Endothelial cell of umbilical vein (primary cell): ENCODE data around the gene LSM7. TPM values are rescaled to one million over a fixed set of nuclear protein-coding genes. Genes with fewer than 3 reads are reported as not detected.

ENCODE experiments used
- BruUV-seq: library from RNA; stranded (reverse); fragments of 400-500 nt; replicated peaks from 2 replicates; lab custom pipeline; 2021; lab: Mats Ljungman, UMichigan
- CTCF ChIA-PET: fragments of 300-600, 350-600 bp; sonication (Branson Sonifier 250); formaldehyde crosslinking; loops from one replicate; lab custom pipeline; 2021; ENCODE audit warnings: antibody characterized with exemption, inconsistent platforms; lab: Charles Lee
- POLR2A ChIA-PET: fragments of 300-600, 350-600 bp; sonication (Branson Sonifier 250); formaldehyde crosslinking; loops from one replicate; lab custom pipeline; 2021; ENCODE audit warnings: antibody characterized with exemption, inconsistent platforms; lab: Charles Lee
- DNase-seq: peaks from one replicate; pipeline ENCODE4 v3.0.0-alpha.2; 2011; ENCODE audit warnings: low read depth, low spot score
- FAIRE-seq: peaks from 2 replicates; lab custom pipeline; 2011; peaks lifted over from hg19 to GRCh38; lab: Jason Lieb, UNC
- H2AFZ ChIP-seq: 2 replicates; pipeline ENCODE4 v1.6.0; 2012; ENCODE audit warnings: low read depth, low read length, control low read depth, inconsistent platforms
- H3K27ac ChIP-seq: 2 replicates; pipeline ENCODE4 v1.5.1; 2011; ENCODE audit warnings: low read depth, mild to moderate bottlenecking, control low read depth, low read length, moderate library complexity; ENCODE audit not compliant: insufficient read depth
- H3K27me3 ChIP-seq, 2 experiments: 2 replicates each; pipeline versions ENCODE4 v1.6.0 to v1.6.1; 2011; ENCODE audit warnings: low read length in 2 of 2, mixed read lengths in 1 of 2; ENCODE audit not compliant: control insufficient read depth in 2 of 2, insufficient read depth in 2 of 2
- H3K36me3 ChIP-seq, 2 experiments: 2 replicates in 1 of 2; 3 replicates in 1 of 2; pipeline ENCODE4 v1.5.1; 2011; ENCODE audit warnings: low read length in 2 of 2, mild to moderate bottlenecking in 1 of 2, moderate library complexity in 1 of 2; ENCODE audit not compliant: control insufficient read depth in 2 of 2, insufficient read depth in 2 of 2; ENCODE audit errors: extremely low read depth in 1 of 2
- H3K4me1 ChIP-seq: 3 replicates; pipeline ENCODE4 v1.5.1; 2011; ENCODE audit warnings: mild to moderate bottlenecking, low read length; ENCODE audit not compliant: control insufficient read depth, insufficient read depth; ENCODE audit errors: extremely low read depth
- H3K4me2 ChIP-seq: 2 replicates; pipeline ENCODE4 v1.6.1; 2011; ENCODE audit warnings: low read length, control low read depth, mixed read lengths; ENCODE audit not compliant: insufficient read depth
- H3K4me3 ChIP-seq, 3 experiments: fragments of 200-600 bp in 1 of 3; sonication (generic), shearing (Covaris generic) in 1 of 3; replicated peaks in 1 of 3; 2 replicates each; pipeline ENCODE4 v1.5.1; 2011 to 2016; ENCODE audit warnings: control low read depth in 3 of 3, low read length in 3 of 3, mild to moderate bottlenecking in 2 of 3, inconsistent platforms in 1 of 3, low read depth in 1 of 3, moderate library complexity in 1 of 3; ENCODE audit not compliant: insufficient read depth in 1 of 3
- H3K79me2 ChIP-seq: 2 replicates; pipeline ENCODE4 v1.6.0; 2012; ENCODE audit warnings: low read length, inconsistent platforms; ENCODE audit not compliant: control insufficient read depth, insufficient read depth
- H3K9ac ChIP-seq: replicated peaks from 2 replicates; pipeline ENCODE3; 2011; ENCODE audit warnings: low read length, control low read depth; ENCODE audit not compliant: insufficient read depth; ENCODE audit errors: extremely low read depth
- H3K9me1 ChIP-seq: replicated peaks from 3 replicates; pipeline ENCODE4 v1.6.0; 2011; ENCODE audit warnings: mild to moderate bottlenecking, low read length; ENCODE audit not compliant: control insufficient read depth, insufficient read depth; ENCODE audit errors: extremely low read depth
- H3K9me3 ChIP-seq: replicated peaks from 2 replicates; pipeline ENCODE4 v1.5.1; 2012; ENCODE audit warnings: low read length, inconsistent platforms; ENCODE audit not compliant: control insufficient read depth, insufficient read depth
- H4K20me1 ChIP-seq: replicated peaks from 2 replicates; pipeline ENCODE3; 2011; ENCODE audit warnings: mild to moderate bottlenecking, low read length; ENCODE audit not compliant: control insufficient read depth, insufficient read depth; ENCODE audit errors: extremely low read depth
- EZH2 ChIP-seq: IDR thresholded peaks from 2 replicates; pipeline ENCODE4 v1.6.1; 2012; ENCODE audit warnings: borderline replicate concordance, low read depth, mild to moderate bottlenecking, moderate library complexity, low read length, inconsistent platforms; ENCODE audit not compliant: severe bottlenecking
- FOS ChIP-seq: IDR thresholded peaks from 2 replicates; pipeline ENCODE4 v1.6.1; 2011; ENCODE audit warnings: mild to moderate bottlenecking, low read length, moderate library complexity, borderline replicate concordance; ENCODE audit not compliant: insufficient read depth
- GATA2 ChIP-seq: IDR thresholded peaks from 2 replicates; pipeline ENCODE4 v1.7.0; 2011; ENCODE audit warnings: low read depth, mild to moderate bottlenecking, moderate library complexity, mixed read lengths, low read length; ENCODE audit not compliant: insufficient read length, insufficient read depth
- JUN ChIP-seq: IDR thresholded peaks from 2 replicates; pipeline ENCODE4 v1.6.1; 2011; ENCODE audit warnings: borderline replicate concordance, low read depth; ENCODE audit not compliant: insufficient read length, insufficient read depth
- MAX ChIP-seq: IDR thresholded peaks from 2 replicates; pipeline ENCODE4 v1.6.1; 2011; ENCODE audit not compliant: insufficient read depth, insufficient read length
- MYC ChIP-seq: IDR thresholded peaks from one replicate; pipeline ENCODE4 v1.6.1; 2011; ENCODE audit warnings: mild to moderate bottlenecking, low read depth, low read length
- POLR2A ChIP-seq: IDR thresholded peaks from 2 replicates; pipeline ENCODE4 v1.6.1; 2012; ENCODE audit warnings: low read depth, mild to moderate bottlenecking, control low read depth, low read length
- POLR2AphosphoS5 ChIP-seq: IDR thresholded peaks from 2 replicates; pipeline ENCODE4 v1.6.1; 2012; ENCODE audit warnings: low read depth, mild to moderate bottlenecking, control low read depth, low read length, moderate library complexity; ENCODE audit not compliant: insufficient read depth
- dilution Hi-C: fragments of 300-500 bp; cut with MboI; formaldehyde crosslinking; loops from one replicate; pipeline ENCODE4 v1.15.0; 2019; ENCODE audit warnings: low sequenced_read_pairs; ENCODE audit not compliant: extremely low pct_ligation_motif_present
- intact Hi-C: fragments of 100-400 bp; cut with micrococcal nuclease; formaldehyde crosslinking; loops from one replicate; pipeline ENCODE4 v1.10.0; 2022
- polyA plus RNA-seq, 4 experiments: library from polyadenylated mRNA; depleted of rRNA in 3 of 4; stranded (reverse) in 3 of 4; unstranded in 1 of 4; fragments of >200 nt; gene quantifications; 2 replicates each; pipeline versions ENCODE4 v1.2.1 to v1.2.3, GENCODE V29; 2011 to 2012; ENCODE audit warnings: missing spikeins in 1 of 4
- total RNA-seq: library from RNA; stranded (reverse); gene quantifications from 2 replicates; pipeline ENCODE4 v1.2.3, GENCODE V29; 2021
- TF ChIP-seq, protein P1 (sequence below), 2 donors: IDR thresholded peaks; 1 replicate in 1 of 2; 2 replicates in 1 of 2; pipeline ENCODE4 v1.5.1; 2011; ENCODE audit warnings: low read length in 2 of 2, mild to moderate bottlenecking in 2 of 2, moderate library complexity in 2 of 2, control low read depth in 1 of 2, inconsistent platforms in 1 of 2, low read depth in 1 of 2; ENCODE audit not compliant: insufficient read depth in 1 of 2; ENCODE audit errors: extremely low read depth in 1 of 2

The LSM7 gene
- total and polyA plus RNA-seq, 2 donors (not counting 3 experiments of a cell fraction or from before 2014, with no cell fraction given): 124 to 673 TPM

DNA sequence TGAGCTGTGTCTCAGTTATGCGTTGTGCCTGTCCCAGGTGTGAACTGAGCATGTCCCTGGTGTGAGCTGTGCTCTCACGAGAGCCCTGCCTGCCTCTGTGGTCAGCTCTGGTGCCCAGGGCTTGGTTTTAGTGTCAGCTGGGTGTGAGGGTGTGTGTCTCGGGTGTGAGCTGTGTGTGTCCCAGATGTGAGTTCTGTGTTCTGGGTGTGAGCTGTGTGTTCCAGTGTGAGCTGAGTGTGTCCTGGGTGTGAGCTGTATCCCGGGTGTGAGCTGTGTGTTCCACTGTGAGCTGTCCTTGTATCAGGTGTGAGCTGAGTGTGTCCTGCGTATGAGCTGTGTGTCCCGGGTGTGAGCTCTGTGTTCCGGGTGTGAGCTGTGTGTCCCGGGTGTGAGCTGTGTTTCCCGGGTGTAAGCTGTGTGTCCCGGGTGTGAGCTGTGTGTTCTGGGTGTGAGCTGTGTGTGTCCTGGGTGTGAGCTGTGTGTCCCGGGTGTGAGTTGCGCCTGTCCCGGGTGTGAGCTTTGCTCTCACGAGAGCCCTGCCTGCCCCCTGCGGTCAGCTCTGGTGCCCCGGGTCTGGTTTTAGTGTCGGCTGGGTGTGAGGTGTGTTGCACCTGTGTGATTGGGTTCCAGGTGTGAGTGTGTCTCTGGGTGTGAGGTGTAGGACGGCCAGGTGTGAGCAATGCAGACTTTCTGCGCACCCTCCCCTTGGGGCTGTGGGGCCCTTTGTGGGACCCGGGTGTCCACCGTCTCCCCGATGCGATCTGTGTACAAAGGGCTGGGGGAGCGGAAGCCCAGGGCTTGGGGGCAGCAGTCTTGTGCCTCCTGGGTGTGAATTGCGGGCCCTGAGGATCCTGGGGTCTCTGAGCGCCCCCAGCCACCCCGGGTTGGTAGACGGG, 39.3 kb downstream of the LSM7 start:
- no peak overlapping the region for H3K9ac ChIP-seq
- H3K4me2 ChIP-seq: no peak overlapping the region
- no TSS peak for BruUV-seq
- no peak overlapping the region for H3K27ac ChIP-seq
- no peaks in the 10 kb centered on the region for H4K20me1 ChIP-seq
- H3K4me1 ChIP-seq: peaks cover 5% of the 10 kb centered on the region
- no peaks in the 10 kb centered on the region for H3K79me2 ChIP-seq
- dilution Hi-C loops: no loop called here
- no peak for DNase-seq
- no peak overlapping the region for H3K4me3 ChIP-seq
- intact Hi-C loops: loop anchor here (5.0 kb wide), 1 partner anchor 38 kb away; the partner anchor contains the start of genes LSM7 and SPPL2B
- FAIRE-seq: no peak
- H3K36me3 ChIP-seq: no peaks in the 10 kb centered on the region
- no peak for TF ChIP-seq MYC
- TF ChIP-seq POLR2A: no peak
- H2AFZ ChIP-seq: no peak overlapping the region
- H3K9me3 ChIP-seq: no peaks in the 10 kb centered on the region
- CTCF ChIA-PET: interaction anchor here (1.2 to 2.9 kb wide), 3 partner anchors 14 to 28 kb away, joined by 5 to 14 read pairs (median 6); no protein-coding TSS in a partner anchor
- H3K27me3 ChIP-seq: peaks cover 39 to 42% of the 10 kb centered on the region in 2 experiments
- no peaks in the 10 kb centered on the region for H3K9me1 ChIP-seq
- POLR2A ChIA-PET: no interaction called here

GRCh38 chr19:2288338-2288817, 40.0 kb downstream of the LSM7 start:
- H3K9me1 ChIP-seq: no peaks in the 10 kb centered on the region
- no peak overlapping the region for H3K27ac ChIP-seq
- dilution Hi-C loops: no loop called here
- H3K79me2 ChIP-seq: no peaks in the 10 kb centered on the region
- H3K4me3 ChIP-seq: no peak overlapping the region
- no TSS peak for BruUV-seq
- intact Hi-C loops: loop anchor here (5.0 kb wide), 1 partner anchor 39 kb away; the partner anchor contains the start of genes LSM7 and SPPL2B
- H3K27me3 ChIP-seq: peaks cover 35 to 38% of the 10 kb centered on the region in 2 experiments
- ChIA-PET POLR2A (no interaction called here), CTCF (interaction anchor here (1.2 to 2.9 kb wide), 5 partner anchors 8 to 27 kb away, joined by 3 to 14 read pairs (median 5); no protein-coding TSS in a partner anchor)
- no peak for FAIRE-seq
- H3K36me3 ChIP-seq: no peaks in the 10 kb centered on the region
- no peak overlapping the region for H3K9ac ChIP-seq
- H3K4me1 ChIP-seq: peaks cover 5% of the 10 kb centered on the region
- H2AFZ ChIP-seq: no peak overlapping the region
- TF ChIP-seq MAX (no peak), FOS (no peak), POLR2A (no peak), GATA2 (no peak), EZH2 (no peak), JUN (no peak), MYC (no peak), POLR2AphosphoS5 (no peak)
- TF ChIP-seq, protein P1, sequence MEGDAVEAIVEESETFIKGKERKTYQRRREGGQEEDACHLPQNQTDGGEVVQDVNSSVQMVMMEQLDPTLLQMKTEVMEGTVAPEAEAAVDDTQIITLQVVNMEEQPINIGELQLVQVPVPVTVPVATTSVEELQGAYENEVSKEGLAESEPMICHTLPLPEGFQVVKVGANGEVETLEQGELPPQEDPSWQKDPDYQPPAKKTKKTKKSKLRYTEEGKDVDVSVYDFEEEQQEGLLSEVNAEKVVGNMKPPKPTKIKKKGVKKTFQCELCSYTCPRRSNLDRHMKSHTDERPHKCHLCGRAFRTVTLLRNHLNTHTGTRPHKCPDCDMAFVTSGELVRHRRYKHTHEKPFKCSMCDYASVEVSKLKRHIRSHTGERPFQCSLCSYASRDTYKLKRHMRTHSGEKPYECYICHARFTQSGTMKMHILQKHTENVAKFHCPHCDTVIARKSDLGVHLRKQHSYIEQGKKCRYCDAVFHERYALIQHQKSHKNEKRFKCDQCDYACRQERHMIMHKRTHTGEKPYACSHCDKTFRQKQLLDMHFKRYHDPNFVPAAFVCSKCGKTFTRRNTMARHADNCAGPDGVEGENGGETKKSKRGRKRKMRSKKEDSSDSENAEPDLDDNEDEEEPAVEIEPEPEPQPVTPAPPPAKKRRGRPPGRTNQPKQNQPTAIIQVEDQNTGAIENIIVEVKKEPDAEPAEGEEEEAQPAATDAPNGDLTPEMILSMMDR (IDR thresholded peaks at IDR 0.05; ENCODE audit: extremely low read depth in 1 of 2, insufficient read depth in 1 of 2, low read depth in 1 of 2, low read length in 2 of 2): no peak
- H4K20me1 ChIP-seq: no peaks in the 10 kb centered on the region
- no peaks in the 10 kb centered on the region for H3K9me3 ChIP-seq
- no peak for DNase-seq
- H3K4me2 ChIP-seq: no peak overlapping the region
